Stimulated activated CD8-positive, alpha-beta memory T cell treated with anti-CD3 and anti-CD28 coated beads, Interleukin-2, amount 100 ng/mL, for 1 hour (primary cell): Measurements from ENCODE around the gene VAMP8.
"Not testable (repeated sequence)": the region's sequence is repeated elsewhere in the genome, so short reads cannot be mapped to it uniquely, and the experiment has no call there.

Source experiments
- DNase-seq, 2 donors: peaks; one replicate each; pipeline ENCODE4 v3.0.0-alpha.2; 2020; ENCODE audit warnings: low read depth in 2 of 2

Gene VAMP8

DNA sequence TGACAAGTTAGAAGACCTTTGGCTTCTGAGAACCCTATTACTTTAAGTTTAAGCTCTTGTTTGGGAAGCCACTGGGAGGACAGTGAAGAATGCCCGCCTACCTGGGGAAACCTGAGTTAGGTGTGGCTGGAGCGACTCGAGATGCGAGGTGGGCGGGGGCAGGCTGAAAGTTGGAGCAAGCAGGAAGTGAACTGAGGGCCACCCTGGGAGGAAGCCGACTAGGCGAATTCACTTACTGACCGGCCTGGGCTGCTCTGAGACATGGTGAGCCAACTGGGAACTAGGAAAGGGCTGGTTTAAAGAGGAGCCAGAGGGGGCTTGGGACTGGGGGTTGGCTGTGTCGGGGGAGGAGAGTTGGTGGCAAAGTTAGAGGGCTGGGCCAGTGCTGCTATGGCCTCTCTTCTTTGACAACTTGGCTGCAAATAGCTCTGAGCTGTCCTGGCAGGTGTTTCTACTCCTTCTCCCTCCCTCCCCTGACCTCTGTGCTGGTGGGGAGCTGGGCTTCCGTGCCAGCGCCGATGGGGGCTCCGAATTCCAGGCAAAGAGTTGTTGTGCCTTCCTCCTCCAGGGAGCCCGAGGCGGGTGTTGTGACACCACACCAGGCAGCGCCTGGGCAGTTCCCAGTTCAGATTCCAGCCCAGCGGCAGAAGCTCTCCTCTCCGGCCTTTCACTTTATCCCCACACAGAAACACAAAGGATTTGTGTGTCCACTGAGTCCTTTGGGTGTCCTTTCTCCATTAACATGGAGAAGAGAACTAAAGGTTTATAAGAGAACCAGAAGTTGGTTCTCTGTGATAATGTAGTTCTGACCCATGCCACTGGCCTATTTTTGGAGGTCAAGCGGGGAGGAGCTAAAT is at the start of gene VAMP8:
VAMP8 (plus strand) TSS at position 201 of the 857 bp plus-strand sequence; CDS start at position 262, 61 bp downstream.
- peak in 1 of 2 donors; percentile 20 for DNase-seq

DNA sequence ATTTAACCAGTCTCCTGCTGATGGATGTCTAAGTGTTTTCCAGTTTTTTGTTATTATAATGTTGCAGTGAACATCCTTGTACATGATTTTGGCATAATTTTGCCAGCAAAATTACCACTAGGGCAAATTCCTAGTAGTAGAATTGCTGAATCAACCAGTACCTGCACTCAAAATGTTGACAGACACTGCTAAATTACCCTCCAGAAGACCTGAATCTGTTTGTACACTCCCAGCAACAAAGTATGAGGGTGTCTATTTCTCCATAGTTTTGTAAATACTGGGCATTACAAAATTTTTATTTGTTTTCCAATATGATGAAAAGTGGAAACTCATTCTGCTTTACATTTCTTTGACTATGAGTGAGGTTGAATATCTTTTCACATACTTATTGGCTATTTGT is 49.6 kb upstream of the VAMP8 start:
- DNase-seq = no peak

DNA sequence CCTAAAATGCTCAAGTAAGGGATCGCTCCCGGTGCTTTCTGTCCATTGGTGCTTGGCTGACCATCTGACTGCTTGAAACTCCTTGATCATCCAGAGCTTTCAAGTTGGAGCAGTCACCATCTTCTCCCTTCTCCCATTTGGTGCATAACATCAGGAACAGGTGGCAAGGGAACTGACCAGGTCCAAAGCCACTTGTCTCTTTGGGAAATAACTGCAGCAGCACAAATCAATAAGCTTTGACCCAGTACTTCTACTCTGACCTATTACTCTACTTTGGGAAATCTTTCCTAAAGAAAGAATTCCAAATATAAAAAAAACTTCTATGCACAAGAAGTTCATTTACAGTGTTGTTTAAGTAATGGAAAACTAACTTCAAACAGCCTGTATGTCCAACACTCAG is 49.0 kb upstream of the VAMP8 start:
- DNase-seq = no peak

DNA sequence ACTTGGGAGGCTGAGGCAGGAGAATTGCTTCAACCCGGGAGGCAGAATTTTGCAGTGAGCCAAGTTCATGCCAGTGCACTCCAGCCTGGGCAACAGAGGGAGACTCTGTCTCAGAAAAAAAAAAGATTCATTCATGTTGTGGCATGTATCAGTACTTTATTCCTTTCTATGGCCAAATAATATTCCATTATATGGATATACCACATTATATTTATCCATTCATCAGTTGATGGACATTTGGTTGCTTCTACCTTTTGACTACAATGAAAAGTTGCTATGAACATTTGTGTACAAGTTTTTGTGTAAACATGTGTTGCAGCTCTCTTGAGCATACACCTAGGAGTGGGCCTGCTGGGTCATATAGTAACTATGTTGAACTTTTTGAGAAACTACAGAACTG is 47.6 kb upstream of the VAMP8 start:
- DNase-seq = no peak

DNA sequence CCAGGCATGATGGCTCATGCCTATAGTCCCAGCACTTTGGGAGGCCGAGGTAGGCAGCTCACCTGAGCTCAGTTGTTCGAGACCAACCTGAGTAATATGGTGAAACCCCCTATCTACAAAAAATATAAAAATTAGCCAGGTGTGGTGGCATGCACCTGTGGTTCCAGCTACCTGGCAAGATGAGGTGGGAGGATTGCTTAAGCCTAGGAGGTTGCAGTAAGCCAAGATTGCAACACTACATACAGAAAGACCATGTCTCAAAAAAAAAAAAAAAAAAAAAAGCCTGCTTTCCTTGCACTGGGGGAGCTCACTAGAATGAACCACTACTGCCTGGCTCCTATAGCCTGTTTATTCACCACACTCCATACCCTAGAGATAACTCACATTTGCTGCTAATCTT is 45.8 kb upstream of the VAMP8 start:
- no peak for DNase-seq

DNA sequence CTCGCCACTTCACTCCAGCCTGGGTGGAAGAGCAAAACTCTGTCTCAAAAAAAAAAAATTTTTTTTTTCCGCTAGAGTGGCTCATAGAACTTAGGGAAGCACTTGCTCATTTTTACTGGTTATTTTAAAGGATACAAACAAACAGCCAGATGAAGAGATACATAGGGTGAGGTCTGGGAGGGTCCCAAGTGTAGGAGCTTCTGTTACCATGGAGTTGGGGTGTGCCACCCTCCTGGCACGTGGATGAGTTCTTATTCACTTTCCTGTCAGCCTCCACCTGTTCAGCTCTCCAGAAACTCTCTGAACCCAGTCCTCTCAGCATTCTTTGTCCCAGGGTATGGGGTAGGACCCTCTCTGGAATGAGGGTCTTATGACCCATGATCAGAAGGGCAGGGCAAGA is 43.3 kb upstream of the VAMP8 start:
- DNase-seq = no peak

DNA sequence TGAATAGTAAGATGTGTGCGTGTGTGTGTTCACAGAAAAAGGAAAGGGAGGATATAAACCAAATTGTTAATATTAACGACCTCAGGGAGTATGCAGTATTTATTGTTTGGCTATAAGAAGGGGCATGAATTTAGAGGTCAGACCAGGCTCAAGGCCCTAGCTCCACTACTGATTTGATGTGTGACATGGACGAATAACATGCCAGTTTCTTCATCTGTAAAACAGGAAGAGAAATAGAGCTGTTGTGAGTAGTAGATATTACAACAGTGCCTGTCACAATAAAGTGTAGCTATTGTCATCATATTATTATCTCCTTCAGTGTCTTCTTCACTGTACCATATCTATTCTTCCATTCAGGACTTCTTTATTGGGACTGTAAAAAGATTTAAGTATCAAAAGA is 42.5 kb upstream of the VAMP8 start:
- no peak for DNase-seq

DNA sequence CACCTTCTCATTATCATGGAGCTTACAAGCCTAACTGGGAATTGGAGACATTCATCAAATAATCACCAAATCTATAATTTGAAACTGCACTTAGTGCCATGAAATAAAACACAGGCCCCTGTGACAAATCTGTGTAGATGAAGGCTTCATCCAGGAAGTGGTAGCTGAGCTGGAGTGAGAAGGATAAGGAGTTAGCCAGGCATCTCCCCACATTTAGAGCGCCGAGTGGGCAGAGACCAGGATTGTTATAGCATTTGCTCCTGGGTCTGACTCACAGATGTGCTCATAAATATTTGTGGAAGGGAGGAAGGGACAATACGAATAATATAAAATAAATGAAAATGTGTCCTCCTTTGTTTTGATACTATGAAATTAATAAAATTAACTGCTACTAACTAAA is 40.9 kb upstream of the VAMP8 start:
- DNase-seq = no peak

DNA sequence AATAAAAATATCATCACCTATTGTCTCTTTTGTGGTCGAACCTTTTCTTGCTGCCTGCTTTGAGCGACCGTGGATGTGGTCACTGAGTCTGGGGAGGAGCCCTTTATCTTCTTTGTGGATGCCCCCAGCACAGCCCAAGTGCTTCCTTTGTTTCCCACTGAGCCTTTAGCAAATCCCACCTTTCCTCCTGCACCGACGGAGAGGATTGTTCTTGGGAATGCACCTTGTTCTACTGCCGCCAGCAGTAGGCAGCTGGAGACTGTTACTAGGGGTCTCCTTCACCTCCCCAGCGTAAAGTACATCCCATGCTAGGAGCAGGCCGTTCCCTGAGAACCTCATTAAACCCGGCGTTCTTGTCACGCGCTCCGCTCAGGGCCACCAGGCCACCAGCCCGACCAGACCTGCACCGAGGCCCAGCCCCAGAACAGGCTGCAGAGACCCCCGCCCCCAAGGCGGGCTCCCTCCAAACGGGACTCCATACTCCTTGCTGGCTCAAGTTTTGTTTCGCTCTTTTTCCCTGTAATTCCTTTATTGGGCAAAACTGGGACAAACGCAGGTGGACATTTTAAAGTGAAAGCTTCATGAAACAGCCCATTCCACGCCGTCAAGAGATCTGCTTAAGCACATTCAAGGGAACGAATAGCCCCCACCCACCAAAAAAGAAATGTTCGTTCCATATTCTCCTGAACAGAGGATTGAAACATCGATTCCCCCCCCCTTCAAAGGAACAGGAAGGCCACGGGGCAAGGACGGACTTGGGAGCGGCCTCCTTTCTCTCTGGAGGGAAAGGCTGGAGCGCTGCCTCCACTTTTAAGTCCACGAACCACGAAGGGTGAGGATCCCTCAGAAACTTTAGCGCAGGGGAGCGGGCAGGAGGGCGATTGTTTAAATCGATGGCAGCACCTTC is 39.5 kb upstream of the VAMP8 start:
- no peak for DNase-seq

DNA sequence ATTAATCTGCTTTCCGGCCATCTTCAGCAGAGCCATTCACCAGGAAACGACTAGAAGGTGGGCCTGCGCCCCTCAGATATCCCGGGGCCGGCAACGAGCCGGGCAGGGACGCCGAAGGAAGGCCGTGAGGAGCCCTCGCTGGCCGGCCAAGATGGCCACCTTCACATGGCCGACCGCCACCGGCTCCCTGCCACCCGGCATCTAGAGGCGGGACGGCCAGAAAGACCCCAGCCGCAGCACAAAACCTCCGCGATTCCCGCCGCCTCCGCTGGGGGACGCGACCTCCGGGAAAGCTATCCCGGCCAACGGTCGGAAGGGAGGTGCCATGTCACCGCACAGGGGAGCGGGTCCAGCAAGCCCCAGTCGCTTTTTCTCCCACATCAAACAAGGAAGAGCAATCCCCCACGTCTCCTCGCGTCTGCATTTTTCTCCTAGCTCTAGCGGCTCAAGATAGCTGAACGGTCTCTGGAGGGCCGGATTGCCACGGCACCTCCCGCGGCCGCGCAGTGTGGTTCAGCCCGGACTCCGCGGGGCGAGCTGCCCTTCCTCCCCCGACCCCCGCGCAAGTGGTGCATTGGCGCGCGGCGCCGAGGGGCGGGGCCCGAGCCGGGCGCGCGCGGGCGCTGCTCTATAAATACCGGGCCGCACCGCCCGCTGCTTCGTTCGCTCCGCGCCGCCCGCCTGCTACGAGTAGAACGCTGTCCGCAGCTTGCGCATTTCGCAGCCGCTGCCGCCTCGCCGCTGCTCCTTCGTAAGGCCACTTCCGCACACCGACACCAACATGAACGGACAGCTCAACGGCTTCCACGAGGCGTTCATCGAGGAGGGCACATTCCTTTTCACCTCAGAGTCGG is 38.7 kb upstream of the VAMP8 start, which contains the start of gene MAT2A:
MAT2A (plus strand) TSS at position 662 of the 854 bp plus-strand sequence; CDS start at position 782, 120 bp downstream.
- peak; percentile 75 to 82 for DNase-seq

DNA sequence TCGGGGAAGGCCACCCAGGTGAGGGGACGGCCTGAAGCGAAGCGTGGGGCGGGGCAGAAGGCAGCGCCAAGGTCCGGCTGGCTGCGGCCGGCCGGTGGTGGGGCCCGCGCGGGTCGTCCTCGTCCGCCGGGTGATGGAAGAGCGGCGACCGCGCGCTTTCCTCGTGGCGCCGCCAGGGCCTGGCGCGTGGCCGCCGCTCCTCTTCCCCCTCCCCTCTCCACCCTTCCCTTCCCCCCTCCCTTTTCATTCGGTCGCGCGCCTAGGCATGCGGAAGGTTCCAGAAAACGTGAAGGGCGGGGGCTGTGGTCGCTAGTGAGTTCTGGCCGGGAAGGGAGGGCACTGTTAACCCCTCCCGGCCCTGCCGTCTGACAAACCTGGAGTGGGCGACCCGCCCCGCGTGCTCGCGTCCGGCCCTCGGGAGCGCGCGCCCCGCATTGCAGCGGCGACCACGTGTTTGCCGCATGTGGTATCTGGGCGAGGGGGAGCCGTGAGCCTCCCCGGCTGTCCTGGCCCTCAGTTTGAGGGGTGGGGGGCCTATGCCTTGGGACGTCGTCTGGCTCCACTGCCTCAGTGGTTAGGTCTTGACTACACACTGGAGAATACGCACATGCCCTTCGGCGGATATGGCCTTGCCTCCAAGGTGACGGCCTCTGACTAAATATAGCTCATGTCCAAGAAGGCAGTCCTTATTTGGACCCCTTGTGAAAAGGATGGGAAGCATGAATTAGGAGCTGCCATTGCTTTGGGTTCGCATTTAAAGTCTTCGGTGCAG is 37.8 kb upstream of the VAMP8 start:
- peak; percentile 35 to 45 for DNase-seq

DNA sequence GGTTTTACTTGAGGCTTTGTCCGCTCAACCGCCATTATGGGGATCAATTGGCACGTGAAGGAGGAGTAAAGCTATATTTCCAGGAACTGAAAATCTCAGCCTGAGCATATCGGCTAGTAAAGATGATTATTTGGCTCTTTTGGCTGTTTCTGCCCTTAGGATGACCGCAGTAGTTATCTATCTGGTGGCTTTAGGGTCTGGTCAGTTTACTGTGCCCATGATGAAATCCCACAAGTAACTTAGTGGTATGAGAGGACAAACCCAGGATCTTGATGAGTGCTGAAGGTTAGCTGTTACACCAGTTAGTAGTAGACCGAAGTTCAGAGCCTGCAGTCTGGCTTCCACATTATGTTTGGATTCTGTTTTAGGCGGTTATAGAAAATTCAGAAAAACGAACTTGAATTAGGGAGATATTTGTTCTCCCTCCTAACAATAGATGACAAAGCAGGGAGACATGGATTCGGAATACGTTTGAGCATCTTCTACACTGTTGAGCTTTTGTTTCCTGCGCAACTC is 37.2 kb upstream of the VAMP8 start:
- no peak for DNase-seq

DNA sequence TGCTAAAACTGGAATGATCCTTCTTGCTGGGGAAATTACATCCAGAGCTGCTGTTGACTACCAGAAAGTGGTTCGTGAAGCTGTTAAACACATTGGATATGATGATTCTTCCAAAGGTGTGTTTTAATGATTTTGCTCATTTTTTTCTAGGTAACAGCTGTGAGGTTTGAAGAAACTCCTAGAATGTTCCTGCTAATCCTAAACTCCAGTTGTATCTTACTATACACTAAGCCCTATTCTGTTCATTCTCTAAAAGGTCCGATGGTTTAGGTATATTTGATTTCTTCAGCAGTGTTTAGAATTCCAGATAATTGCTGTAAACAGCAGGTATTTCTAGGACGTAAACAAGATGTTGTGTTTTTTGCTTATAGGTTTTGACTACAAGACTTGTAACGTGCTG is 36.1 kb upstream of the VAMP8 start:
- no peak for DNase-seq

DNA sequence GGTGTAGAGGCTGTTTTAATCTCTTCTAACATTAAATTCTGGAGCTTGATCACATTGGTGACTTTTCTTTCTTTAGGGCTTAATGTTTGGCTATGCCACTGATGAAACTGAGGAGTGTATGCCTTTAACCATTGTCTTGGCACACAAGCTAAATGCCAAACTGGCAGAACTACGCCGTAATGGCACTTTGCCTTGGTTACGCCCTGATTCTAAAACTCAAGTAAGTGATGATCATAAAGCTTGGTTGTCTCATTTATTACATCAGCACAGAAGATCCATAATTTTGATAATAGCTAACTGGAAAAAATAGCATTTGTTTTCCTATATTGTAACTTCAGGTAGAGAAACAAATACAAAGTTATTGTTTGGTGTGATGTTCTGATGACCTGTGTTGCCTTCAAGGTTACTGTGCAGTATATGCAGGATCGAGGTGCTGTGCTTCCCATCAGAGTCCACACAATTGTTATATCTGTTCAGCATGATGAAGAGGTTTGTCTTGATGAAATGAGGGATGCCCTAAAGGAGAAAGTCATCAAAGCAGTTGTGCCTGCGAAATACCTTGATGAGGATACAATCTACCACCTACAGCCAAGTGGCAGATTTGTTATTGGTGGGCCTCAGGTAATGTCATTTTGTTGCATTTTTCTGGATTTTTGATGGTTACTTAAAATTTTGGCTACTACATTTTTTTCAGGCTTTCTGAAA is 35.5 kb upstream of the VAMP8 start:
- DNase-seq = no peak

DNA sequence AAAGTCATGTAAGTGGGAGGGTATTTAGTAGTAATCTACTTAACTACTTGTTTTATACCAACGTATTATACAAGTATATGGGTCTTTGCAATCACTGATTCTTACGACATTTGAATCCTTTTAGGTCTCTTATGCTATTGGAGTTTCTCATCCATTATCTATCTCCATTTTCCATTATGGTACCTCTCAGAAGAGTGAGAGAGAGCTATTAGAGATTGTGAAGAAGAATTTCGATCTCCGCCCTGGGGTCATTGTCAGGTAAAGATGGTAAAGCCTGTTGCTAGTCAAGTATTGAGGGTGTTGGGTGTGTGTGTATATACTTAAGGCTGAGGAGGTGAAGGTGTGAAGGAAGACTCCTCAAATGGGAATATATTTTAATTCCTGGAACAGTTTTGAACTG is 34.6 kb upstream of the VAMP8 start:
- no peak for DNase-seq

DNA sequence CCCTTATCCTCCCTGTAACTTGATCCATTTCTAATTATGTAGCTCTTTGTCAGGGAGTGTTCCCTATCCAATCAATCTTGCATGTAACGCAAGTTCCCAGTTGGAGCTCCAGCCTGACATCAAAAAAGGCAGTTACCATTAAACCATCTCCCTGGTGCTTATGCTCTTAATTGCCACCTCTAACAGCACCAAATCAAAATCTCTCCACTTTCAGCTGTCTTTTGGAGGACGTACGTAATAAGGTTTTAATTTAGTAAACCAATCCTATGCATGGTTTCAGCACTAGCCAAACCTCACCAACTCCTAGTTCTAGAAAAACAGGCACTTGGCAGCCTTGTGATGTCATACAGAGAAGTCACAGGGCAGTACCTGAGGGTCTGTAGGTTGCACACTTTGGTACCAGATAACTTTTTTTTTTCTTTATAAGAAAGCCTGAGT is 33.1 kb upstream of the VAMP8 start:
- not testable (repeated sequence) for DNase-seq

DNA sequence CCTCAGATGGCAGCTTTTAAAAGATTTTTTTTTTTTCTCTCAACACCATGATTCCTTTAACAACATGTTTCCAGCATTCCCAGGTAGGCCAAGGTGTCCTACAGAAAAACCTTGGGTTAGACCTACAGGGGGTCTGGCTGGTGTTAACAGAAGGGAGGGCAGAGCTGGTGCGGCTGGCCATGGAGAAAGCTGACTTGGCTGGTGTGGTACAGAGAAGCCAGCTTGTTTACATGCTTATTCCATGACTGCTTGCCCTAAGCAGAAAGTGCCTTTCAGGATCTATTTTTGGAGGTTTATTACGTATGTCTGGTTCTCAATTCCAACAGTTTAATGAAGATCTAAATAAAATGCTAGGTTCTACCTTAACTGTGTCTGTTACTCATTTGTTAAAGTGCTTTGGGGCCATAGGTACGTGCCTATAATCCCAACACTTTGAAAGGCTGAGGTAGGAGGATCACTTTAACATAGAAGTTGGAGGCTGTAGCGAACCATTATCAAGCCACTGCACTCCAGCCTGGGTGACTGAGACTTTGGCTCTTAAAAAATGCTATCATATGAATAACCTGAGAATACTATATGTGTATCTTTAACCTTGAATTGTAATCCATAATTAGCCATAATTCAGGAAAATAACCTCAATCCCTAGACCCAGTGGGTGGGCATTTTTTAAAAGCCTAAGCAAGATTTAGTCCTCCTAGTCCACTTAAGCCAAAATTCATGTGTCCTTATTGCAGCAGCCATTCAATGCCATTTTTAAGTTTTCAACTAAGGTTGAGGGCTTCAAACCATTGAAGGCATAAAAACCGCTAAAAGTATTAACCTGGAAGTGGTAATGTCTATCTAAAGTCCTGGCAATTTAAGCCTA is 32.2 kb upstream of the VAMP8 start:
- not testable (repeated sequence) for DNase-seq

DNA sequence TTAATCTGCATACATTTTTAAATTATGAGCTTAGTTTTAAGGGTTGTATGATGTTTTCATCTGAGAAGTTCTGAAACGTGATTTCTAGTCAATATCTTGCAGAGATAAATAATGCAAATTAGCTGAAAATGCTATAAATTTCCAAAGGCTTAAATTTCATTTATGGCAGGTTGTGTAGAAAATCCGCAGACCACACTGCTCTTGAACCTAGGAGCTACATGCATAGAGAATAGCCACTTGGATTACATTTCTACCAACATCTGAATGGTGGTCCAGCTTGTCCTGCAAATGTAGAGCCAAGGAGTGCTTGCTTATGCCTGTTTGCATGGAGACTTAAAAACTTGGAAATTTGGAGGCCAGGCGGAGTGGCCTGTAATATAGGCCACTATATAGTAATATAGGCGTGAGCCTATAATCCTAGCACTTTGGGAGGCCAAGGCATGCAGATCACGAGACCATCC is 31.6 kb upstream of the VAMP8 start:
- no peak for DNase-seq
